Spinal cord (tissue), 10 donors: ENCODE results near the gene TECPR2. TPM values are rescaled to one million over a fixed set of nuclear protein-coding genes. Genes with fewer than 3 reads are reported as not detected.

Experiments
- DNase-seq, 6 donors: peaks; one replicate each; pipeline versions ENCODE4 v3.0.0 to v3.0.0-alpha.2; 2013 to 2015; ENCODE audit warnings: low spot score in 6 of 6, low read depth in 4 of 6
- H3K27ac ChIP-seq: one replicate; pipeline ENCODE4 v1.5.1; 2013; ENCODE audit warnings: low read depth, low read length, control low read depth
- H3K27me3 ChIP-seq: one replicate; pipeline ENCODE4 v1.6.1; 2013; ENCODE audit warnings: low read length; ENCODE audit not compliant: control insufficient read depth, insufficient read depth
- H3K36me3 ChIP-seq: one replicate; pipeline ENCODE4 v1.6.1; 2013; ENCODE audit warnings: low read length; ENCODE audit not compliant: control insufficient read depth, insufficient read depth
- H3K4me1 ChIP-seq: one replicate; pipeline ENCODE4 v1.6.1; 2013; ENCODE audit warnings: low read length; ENCODE audit not compliant: control insufficient read depth, insufficient read depth
- H3K4me3 ChIP-seq: one replicate; pipeline ENCODE4 v1.5.1; 2013; ENCODE audit warnings: low read depth, low read length, control low read depth
- H3K9me3 ChIP-seq: one replicate; pipeline ENCODE4 v1.6.1; 2013; ENCODE audit warnings: low read length; ENCODE audit not compliant: control insufficient read depth, insufficient read depth
- WGBS: methylation state at CpG from one replicate; pipeline ENCODE4 v1.1.5; 2013; ENCODE audit warnings: missing lambda C conversion rate; ENCODE audit not compliant: insufficient coverage; 5-methylcytosine and 5-hydroxymethylcytosine counted together
- polyA plus RNA-seq, 2 donors: library from polyadenylated mRNA; unstranded; fragments of 120-200 nt; gene quantifications; one replicate each; pipeline ENCODE4 v1.2.1, GENCODE V29; 2013; ENCODE audit not compliant: insufficient read length in 2 of 2
- total RNA-seq, 2 donors: library from RNA; depleted of rRNA in 1 of 2; stranded (reverse); fragments of 120-200 nt in 1 of 2; fragments of >200 nt in 1 of 2; gene quantifications; one replicate each; pipeline versions ENCODE4 v1.2.3 to v1.2.4, GENCODE V29; 2013 to 2014
- donor health status: healthy.

Gene TECPR2
- total and polyA plus RNA-seq, 4 donors = 19.4 to 48.8 (median 34.6) TPM

GRCh38 chr14:102430212-102430908 is 67.6 kb downstream of the TECPR2 start:
- Histone ChIP-seq H3K27me3 (no peaks in the 10 kb centered on the region), H3K4me3 (no peak overlapping the region), H3K36me3 (peaks cover 57% of the 10 kb centered on the region), H3K9me3 (no peaks in the 10 kb centered on the region), H3K4me1 (no peaks in the 10 kb centered on the region), H3K27ac (no peak overlapping the region)
- WGBS = 91% methylated on average over 5 of the region's 8 CpGs
- DNase-seq = no peak

DNA sequence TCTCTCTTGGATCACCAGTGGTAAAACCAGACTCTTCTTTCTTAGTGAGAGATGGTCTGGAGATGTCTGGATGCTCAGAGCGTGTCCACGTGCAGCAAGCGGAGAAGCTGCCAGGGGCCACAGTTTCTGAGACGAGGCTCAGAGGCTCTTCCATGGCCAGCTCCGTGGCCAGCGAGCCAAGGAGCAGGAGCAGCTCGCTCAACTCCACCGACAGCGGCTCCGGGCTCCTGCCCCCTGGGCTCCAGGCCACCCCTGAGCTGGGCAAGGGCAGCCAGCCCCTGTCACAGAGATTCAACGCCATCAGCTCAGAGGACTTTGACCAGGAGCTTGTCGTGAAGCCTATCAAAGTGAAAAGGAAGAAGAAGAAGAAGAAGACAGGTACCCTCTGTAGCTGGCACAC is 69.0 kb downstream of the TECPR2 start:
- no peaks in the 10 kb centered on the region for H3K27me3 ChIP-seq
- no peak for DNase-seq
- peaks cover 60% of the 10 kb centered on the region for H3K36me3 ChIP-seq
- no peaks in the 10 kb centered on the region for H3K4me1 ChIP-seq
- no peak overlapping the region for H3K4me3 ChIP-seq
- 95% methylated on average over 12 of the region's 12 CpGs for WGBS
- H3K9me3 ChIP-seq = no peaks in the 10 kb centered on the region
- H3K27ac ChIP-seq = no peak overlapping the region

- Histone ChIP-seq H3K27ac (no peak overlapping the region), H3K4me3 (no peak overlapping the region), H3K4me1 (peaks cover 8% of the 10 kb centered on the region), H3K27me3 (no peaks in the 10 kb centered on the region), H3K36me3 (peaks cover 52% of the 10 kb centered on the region), H3K9me3 (no peaks in the 10 kb centered on the region)
- 88% methylated on average over 9 of the region's 11 CpGs for WGBS
- DNase-seq = no peak
Observed at GRCh38 chr14:102434647-102435175, 72.0 kb downstream of the TECPR2 start.

DNA sequence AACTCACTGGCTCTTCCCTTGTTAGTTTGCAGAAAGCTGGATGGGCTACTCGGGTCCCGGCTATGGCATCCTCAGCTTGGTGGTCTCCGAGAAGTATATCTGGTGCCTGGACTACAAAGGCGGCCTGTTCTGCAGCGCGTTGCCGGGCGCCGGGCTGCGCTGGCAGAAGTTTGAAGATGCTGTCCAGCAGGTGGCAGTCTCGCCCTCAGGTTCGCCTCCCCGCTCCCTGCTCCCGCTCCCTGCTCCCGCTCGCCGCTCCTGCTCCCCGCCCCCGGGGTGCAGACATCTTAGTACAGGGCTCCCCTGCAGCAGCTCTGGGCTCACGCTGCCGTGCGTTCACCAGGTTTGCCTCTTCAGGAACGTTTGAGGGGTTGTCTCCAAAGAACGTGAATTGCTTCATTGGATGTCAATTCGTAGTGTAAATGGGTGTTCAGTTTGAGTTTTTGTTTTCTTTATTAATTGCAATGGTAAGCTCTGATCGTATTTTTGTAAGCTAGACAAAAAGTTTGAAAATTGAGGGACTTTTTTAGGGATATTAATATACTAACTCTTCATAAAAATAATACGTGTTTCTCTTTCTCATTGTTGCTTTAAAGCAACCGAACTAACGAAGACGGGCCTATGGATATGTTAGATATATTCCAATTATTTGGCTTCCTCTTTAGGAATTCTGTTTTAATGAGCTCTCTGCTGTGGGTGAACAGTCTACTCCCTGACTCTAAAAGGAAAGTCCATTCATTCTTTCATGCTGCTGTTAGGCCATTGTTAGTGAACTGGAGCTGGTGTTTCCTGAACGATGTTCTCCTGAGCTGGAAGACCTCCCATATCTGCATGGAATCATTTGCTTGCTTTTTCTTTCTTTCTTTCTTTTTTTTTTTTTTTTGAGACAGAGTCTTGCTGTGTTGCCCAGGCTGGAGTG is 75.5 kb downstream of the TECPR2 start:
- Histone ChIP-seq H3K4me3 (peak overlapping the region; percentile 22), H3K36me3 (peaks cover 67% of the 10 kb centered on the region), H3K4me1 (peaks cover 8% of the 10 kb centered on the region), H3K9me3 (no peaks in the 10 kb centered on the region), H3K27ac (peak overlapping the region; percentile 57), H3K27me3 (no peaks in the 10 kb centered on the region)
- WGBS = 2% methylated on average over 24 of the region's 31 CpGs
- DNase-seq = peak; percentile 72 to 96 (median 82)

GRCh38 chr14:102439556-102439955 is 76.8 kb downstream of the TECPR2 start:
- 98% methylated on average over 8 of the region's 8 CpGs for WGBS
- H3K27ac ChIP-seq = no peak overlapping the region
- H3K36me3 ChIP-seq = peaks cover 71% of the 10 kb centered on the region
- H3K4me3 ChIP-seq = no peak overlapping the region
- H3K4me1 ChIP-seq = peaks cover 8% of the 10 kb centered on the region
- no peaks in the 10 kb centered on the region for H3K9me3 ChIP-seq
- no peak for DNase-seq
- H3K27me3 ChIP-seq = no peaks in the 10 kb centered on the region

DNA sequence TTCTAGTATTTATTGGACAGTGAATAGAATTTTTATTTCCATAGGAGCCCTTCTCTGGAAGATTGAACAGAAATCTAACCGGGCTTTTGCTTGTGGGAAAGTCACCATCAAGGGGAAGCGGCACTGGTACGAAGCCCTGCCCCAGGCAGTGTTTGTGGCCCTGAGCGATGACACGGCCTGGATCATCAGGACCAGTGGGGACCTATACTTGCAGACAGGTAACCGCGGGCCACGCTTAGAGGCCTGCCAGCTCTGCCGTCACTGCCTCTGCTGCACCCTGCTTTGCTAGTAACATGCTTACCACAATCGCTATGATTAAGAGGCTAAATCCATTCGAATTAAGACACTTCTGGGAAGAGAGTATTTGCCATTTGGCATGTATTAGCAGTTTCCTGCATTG is 77.7 kb downstream of the TECPR2 start:
- H3K9me3 ChIP-seq = no peaks in the 10 kb centered on the region
- peaks cover 71% of the 10 kb centered on the region for H3K36me3 ChIP-seq
- 100% methylated on average over 8 of the region's 11 CpGs for WGBS
- no peak overlapping the region for H3K27ac ChIP-seq
- H3K27me3 ChIP-seq = no peaks in the 10 kb centered on the region
- H3K4me1 ChIP-seq = peaks cover 8% of the 10 kb centered on the region
- DNase-seq = no peak
- H3K4me3 ChIP-seq = no peak overlapping the region

DNA sequence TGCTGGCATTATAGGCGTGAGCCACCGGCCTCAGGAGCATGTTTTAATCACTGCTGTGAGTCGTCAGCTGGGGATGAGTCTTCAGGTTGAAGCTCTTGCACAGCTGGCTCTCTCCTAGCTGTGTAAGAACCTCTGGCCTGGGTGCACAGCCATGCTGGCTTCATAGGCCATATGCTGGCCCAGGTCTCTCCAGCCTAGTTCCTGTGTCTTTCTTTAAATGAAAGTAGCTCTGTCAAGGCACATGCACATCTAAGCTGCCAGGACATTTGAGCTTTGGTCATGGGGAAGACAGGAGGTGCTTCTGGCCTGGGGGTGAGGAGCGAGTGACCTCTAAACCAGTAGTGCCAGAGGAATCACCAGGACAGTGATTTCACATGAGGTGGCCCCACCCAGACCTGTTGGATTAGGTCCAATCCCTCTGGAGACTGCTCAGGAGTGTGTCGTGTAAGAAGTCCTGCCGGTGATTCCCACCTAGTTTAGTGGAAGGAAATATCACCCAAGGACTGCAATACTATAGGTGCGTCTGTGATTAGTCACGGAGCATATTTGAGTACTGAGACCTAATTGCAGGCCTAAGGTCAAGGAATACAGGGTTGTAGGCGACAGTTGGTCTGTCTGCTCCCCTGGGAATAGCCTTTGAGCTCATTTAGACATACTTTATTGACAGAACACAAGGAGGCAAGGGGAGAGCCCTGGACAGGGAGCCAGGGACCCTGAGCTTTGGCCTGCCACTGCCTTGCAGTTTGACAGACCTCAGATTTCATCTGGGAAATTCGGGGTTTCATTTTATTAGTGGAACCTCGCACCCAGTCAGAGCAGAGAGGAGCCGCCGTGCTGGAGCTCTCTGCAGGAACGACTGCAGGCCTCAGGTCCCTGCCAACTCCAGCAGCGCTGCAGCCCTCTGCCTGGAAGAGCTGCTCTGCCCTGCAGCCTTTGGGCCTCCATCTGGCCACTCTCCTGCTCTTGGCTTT is 79.8 kb downstream of the TECPR2 start:
- no peak overlapping the region for H3K4me3 ChIP-seq
- H3K36me3 ChIP-seq = peaks cover 75% of the 10 kb centered on the region
- H3K27ac ChIP-seq = no peak overlapping the region

DNA sequence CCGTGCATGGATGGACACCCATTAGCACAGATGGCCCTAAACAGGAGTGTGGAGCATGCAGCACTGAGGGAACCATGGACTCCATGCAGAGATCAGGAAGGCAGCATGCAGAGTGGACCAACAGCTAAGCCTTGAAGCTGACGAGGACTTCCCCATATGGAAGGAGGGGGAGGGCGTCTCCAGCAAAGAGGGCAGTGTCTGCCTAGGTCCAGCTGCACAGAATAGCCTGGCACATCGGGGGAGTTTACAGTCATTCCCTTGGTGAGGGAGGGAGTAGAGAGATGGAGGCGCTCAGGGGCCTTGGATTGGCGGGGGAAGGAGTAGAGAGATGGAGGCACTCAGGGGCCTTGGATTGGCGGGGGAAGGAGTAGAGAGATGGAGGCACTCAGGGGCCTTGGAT is 82.3 kb downstream of the TECPR2 start:
- no peak overlapping the region for H3K4me3 ChIP-seq
- H3K36me3 ChIP-seq = peaks cover 82% of the 10 kb centered on the region
- WGBS = 75% methylated on average over 7 of the region's 7 CpGs
- H3K9me3 ChIP-seq = no peaks in the 10 kb centered on the region
- H3K27ac ChIP-seq = no peak overlapping the region
- H3K4me1 ChIP-seq = no peaks in the 10 kb centered on the region
- no peaks in the 10 kb centered on the region for H3K27me3 ChIP-seq
- DNase-seq = peak in 1 of 6 donors; percentile 30

More for the DNA sequence above, 79.8 kb downstream of the TECPR2 start:
- no peak for DNase-seq
- H3K9me3 ChIP-seq = no peaks in the 10 kb centered on the region
- H3K4me1 ChIP-seq = peaks cover 8% of the 10 kb centered on the region
- WGBS = 89% methylated on average over 14 of the region's 15 CpGs
- H3K27me3 ChIP-seq = no peaks in the 10 kb centered on the region

GRCh38 chr14:102445641-102446040 is 82.9 kb downstream of the TECPR2 start:
- H3K4me3 ChIP-seq = no peak overlapping the region
- no peak for DNase-seq
- H3K9me3 ChIP-seq = no peaks in the 10 kb centered on the region
- WGBS = 93% methylated on average over 9 of the region's 15 CpGs
- H3K27ac ChIP-seq = no peak overlapping the region
- H3K36me3 ChIP-seq = peaks cover 82% of the 10 kb centered on the region
- H3K27me3 ChIP-seq = no peaks in the 10 kb centered on the region
- H3K4me1 ChIP-seq = no peaks in the 10 kb centered on the region
